A549 (cell line): ENCODE results near the gene METTL17.
"Not testable (repeated sequence)": the region's sequence is repeated elsewhere in the genome, so short reads cannot be mapped to it uniquely, and the experiment has no call there.

Experiments used
- ESRRA ChIP-seq: fragments of 150-350 bp; IDR thresholded peaks from 2 replicates; pipeline ENCODE4 v1.6.1; 2014; ENCODE audit warnings: mild to moderate bottlenecking, low read length, borderline replicate concordance
- HDAC2 ChIP-seq: fragments of 200-600 bp; sonication (generic); IDR thresholded peaks from 2 replicates; pipeline ENCODE4 v1.6.1; 2016
- JUN ChIP-seq, 2 experiments: fragments of >200 bp; sonication (Bioruptor Twin); formaldehyde crosslinking; IDR thresholded peaks; 2 replicates in 1 of 2; 3 replicates in 1 of 2; pipeline ENCODE4 v1.6.1; 2016 to 2017
- MAZ ChIP-seq: fragments of 150-350 bp; IDR thresholded peaks from 2 replicates; pipeline ENCODE4 v1.6.1; 2014; ENCODE audit warnings: antibody characterized with exemption, low read depth, low read length, borderline replicate concordance
- POLR2A ChIP-seq: IDR thresholded peaks from 2 replicates; pipeline ENCODE4 v1.6.1; 2012; ENCODE audit warnings: mild to moderate bottlenecking, low read length
- RAD21 ChIP-seq, 2 experiments: fragments of >200 bp in 1 of 2; sonication (Bioruptor Twin) in 1 of 2; formaldehyde crosslinking in 1 of 2; IDR thresholded peaks in 1 of 2; conservative IDR thresholded peaks in 1 of 2; 2 replicates in 1 of 2; 3 replicates in 1 of 2; pipeline ENCODE4 v1.6.1; 2012 to 2018; ENCODE audit warnings: inconsistent platforms in 1 of 2
- RCOR1 ChIP-seq: fragments of 150-350 bp; IDR thresholded peaks from 2 replicates; pipeline ENCODE4 v1.6.1; 2014; ENCODE audit warnings: antibody characterized with exemption, low read length, low read depth
- RNF2 ChIP-seq: fragments of 200-600 bp; sonication (generic); IDR thresholded peaks from 2 replicates; pipeline ENCODE4 v1.6.1; 2016; ENCODE audit warnings: low read depth, mild to moderate bottlenecking, antibody characterized with exemption, moderate library complexity, borderline replicate concordance
- TF ChIP-seq, protein P1 (sequence below): IDR thresholded peaks from 2 replicates; pipeline ENCODE4 v1.6.1; 2012
- TF ChIP-seq, protein P2 (sequence below): fragments of >200 bp; sonication (Bioruptor Twin); formaldehyde crosslinking; IDR thresholded peaks from 3 replicates; pipeline ENCODE4 v1.5.1; 2016

DNA sequence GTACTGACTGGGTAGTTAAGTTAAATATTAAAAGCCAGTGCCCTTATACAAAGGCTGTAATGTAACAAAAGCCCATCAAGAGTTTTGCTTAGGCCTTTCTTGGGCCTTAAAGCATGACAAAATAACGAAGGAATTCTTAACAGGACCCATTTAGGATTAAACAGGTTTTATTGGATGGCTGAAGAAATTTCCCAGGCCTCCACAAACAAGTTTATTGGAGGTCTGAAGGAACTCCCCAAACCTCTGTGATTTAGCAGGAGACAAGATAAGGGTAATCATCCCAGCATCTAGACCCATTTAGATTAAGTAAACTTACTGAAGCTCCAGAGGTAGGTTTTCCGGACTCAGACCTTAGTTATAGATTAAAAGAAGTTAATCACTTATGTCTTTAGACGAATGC is 19.9 kb downstream of the METTL17 start:
- TF ChIP-seq MAZ; JUN (IDR thresholded peaks at IDR 0.05); ESRRA; RAD21 (conservative IDR thresholded peaks at IDR 0.05 in 1 of 2, IDR thresholded peaks at IDR 0.05 in 1 of 2); RNF2; RCOR1; HDAC2; POLR2A: not testable (repeated sequence)
- TF ChIP-seq, protein P1, sequence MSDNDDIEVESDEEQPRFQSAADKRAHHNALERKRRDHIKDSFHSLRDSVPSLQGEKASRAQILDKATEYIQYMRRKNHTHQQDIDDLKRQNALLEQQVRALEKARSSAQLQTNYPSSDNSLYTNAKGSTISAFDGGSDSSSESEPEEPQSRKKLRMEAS: not testable (repeated sequence)
- TF ChIP-seq, protein P2, sequence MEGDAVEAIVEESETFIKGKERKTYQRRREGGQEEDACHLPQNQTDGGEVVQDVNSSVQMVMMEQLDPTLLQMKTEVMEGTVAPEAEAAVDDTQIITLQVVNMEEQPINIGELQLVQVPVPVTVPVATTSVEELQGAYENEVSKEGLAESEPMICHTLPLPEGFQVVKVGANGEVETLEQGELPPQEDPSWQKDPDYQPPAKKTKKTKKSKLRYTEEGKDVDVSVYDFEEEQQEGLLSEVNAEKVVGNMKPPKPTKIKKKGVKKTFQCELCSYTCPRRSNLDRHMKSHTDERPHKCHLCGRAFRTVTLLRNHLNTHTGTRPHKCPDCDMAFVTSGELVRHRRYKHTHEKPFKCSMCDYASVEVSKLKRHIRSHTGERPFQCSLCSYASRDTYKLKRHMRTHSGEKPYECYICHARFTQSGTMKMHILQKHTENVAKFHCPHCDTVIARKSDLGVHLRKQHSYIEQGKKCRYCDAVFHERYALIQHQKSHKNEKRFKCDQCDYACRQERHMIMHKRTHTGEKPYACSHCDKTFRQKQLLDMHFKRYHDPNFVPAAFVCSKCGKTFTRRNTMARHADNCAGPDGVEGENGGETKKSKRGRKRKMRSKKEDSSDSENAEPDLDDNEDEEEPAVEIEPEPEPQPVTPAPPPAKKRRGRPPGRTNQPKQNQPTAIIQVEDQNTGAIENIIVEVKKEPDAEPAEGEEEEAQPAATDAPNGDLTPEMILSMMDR: not testable (repeated sequence)
